HEK293 (cell line): ENCODE measurements around the gene UCP3.
A peak's percentile ranks its signal among the peaks of the same experiment; 100 is the strongest.

Source experiments
- CTCF ChIA-PET: fragments of 350-600 bp; formaldehyde crosslinking; extraction: SDS; loops from one replicate; lab custom pipeline; 2021; ENCODE audit warnings: antibody characterized with exemption; lab: Yijun Ruan, JAX
- POLR2A ChIA-PET: fragments of 300-600 bp; formaldehyde crosslinking; extraction: SDS; loops from one replicate; lab custom pipeline; 2020; ENCODE audit warnings: antibody characterized with exemption, inconsistent platforms; lab: Yijun Ruan, JAX
- H3K27ac ChIP-seq: fragments of 200-500 bp; sonication (Bioruptor generic); 2 replicates; pipeline ENCODE4 v1.5.1; 2014; ENCODE audit warnings: low read depth, low read length, control low read depth, inconsistent platforms; ENCODE audit errors: extremely low read depth
- H3K36me3 ChIP-seq, 2 experiments: fragments of 200-500 bp in 1 of 2; sonication (Bioruptor generic) in 1 of 2; 1 replicate in 1 of 2; 2 replicates in 1 of 2; pipeline ENCODE4 v1.5.1; 2014 to 2017; ENCODE audit warnings: inconsistent platforms in 2 of 2, low read length in 2 of 2; ENCODE audit not compliant: control insufficient read depth in 2 of 2, insufficient read depth in 1 of 2
- H3K4me1 ChIP-seq: fragments of 200-500 bp; sonication (Bioruptor generic); 2 replicates; pipeline ENCODE4 v1.5.1; 2014; ENCODE audit warnings: mild to moderate bottlenecking, low read length, inconsistent platforms; ENCODE audit not compliant: control insufficient read depth, insufficient read depth
- H3K4me3 ChIP-seq: 2 replicates; pipeline ENCODE4 v1.5.1; 2011; ENCODE audit warnings: low read depth, mild to moderate bottlenecking, control low read depth, low read length, moderate library complexity
- H3K9me3 ChIP-seq: fragments of 200-500 bp; sonication (Bioruptor generic); 2 replicates; pipeline ENCODE4 v1.5.1; 2014; ENCODE audit warnings: low read depth, low read length, inconsistent platforms; ENCODE audit not compliant: control insufficient read depth, insufficient read depth
- EGR2 ChIP-seq: fragments of 450-650 bp; formaldehyde crosslinking; IDR thresholded peaks from 2 replicates; pipeline ENCODE4 v1.5.1; 2016; ENCODE audit warnings: low read depth, missing biosample characterization, missing genetic modification characterization
- HIC1 ChIP-seq: fragments of 450-650 bp; formaldehyde crosslinking; IDR thresholded peaks from 2 replicates; pipeline ENCODE4 v1.5.1; 2016; ENCODE audit warnings: missing biosample characterization, missing genetic modification characterization
- MYNN ChIP-seq: fragments of 450-650 bp; formaldehyde crosslinking; IDR thresholded peaks from 2 replicates; pipeline ENCODE4 v1.5.1; 2016; ENCODE audit warnings: missing biosample characterization, missing genetic modification characterization, borderline replicate concordance
- OSR2 ChIP-seq: fragments of 450-650 bp; formaldehyde crosslinking; IDR thresholded peaks from 2 replicates; pipeline ENCODE4 v1.5.1; 2016; ENCODE audit warnings: missing biosample characterization, missing genetic modification characterization
- PRDM10 ChIP-seq: fragments of 450-650 bp; formaldehyde crosslinking; IDR thresholded peaks from 2 replicates; pipeline ENCODE4 v1.5.1; 2016; ENCODE audit warnings: missing biosample characterization, missing genetic modification characterization
- SP7 ChIP-seq: fragments of 450-650 bp; formaldehyde crosslinking; IDR thresholded peaks from 2 replicates; pipeline ENCODE4 v1.5.1; 2016; ENCODE audit warnings: missing biosample characterization, missing genetic modification characterization
- ZEB2 ChIP-seq: fragments of 450-650 bp; formaldehyde crosslinking; IDR thresholded peaks from 2 replicates; pipeline ENCODE4 v1.5.1; 2016; ENCODE audit warnings: missing biosample characterization, missing genetic modification characterization
- ZFP41 ChIP-seq: fragments of 450-650 bp; formaldehyde crosslinking; IDR thresholded peaks from 2 replicates; pipeline ENCODE4 v1.5.1; 2016; ENCODE audit warnings: missing biosample characterization, missing genetic modification characterization, borderline replicate concordance
- ZIC2 ChIP-seq: fragments of 450-650 bp; formaldehyde crosslinking; IDR thresholded peaks from 2 replicates; pipeline ENCODE4 v1.5.1; 2016; ENCODE audit warnings: missing biosample characterization, missing genetic modification characterization
- ZNF114 ChIP-seq: fragments of 450-650 bp; formaldehyde crosslinking; IDR thresholded peaks from 2 replicates; pipeline ENCODE4 v1.5.0; 2017; ENCODE audit warnings: missing biosample characterization, missing genetic modification characterization
- ZNF132 ChIP-seq: fragments of 450-650 bp; formaldehyde crosslinking; IDR thresholded peaks from 2 replicates; pipeline ENCODE4 v1.5.1; 2017; ENCODE audit warnings: missing biosample characterization, missing genetic modification characterization, borderline replicate concordance
- ZNF366 ChIP-seq: fragments of 450-650 bp; formaldehyde crosslinking; conservative IDR thresholded peaks from 2 replicates; pipeline ENCODE4 v1.5.1; 2016; ENCODE audit warnings: missing biosample characterization, missing genetic modification characterization
- ZNF518A ChIP-seq: fragments of 450-650 bp; formaldehyde crosslinking; conservative IDR thresholded peaks from 2 replicates; pipeline ENCODE4 v1.5.1; 2016; ENCODE audit warnings: low read depth, missing biosample characterization, missing genetic modification characterization
- ZNF791 ChIP-seq: fragments of 450-650 bp; formaldehyde crosslinking; IDR thresholded peaks from 2 replicates; pipeline ENCODE4 v1.5.1; 2016; ENCODE audit warnings: missing biosample characterization, missing genetic modification characterization

UCP3 gene

GRCh38 chr11:73969991-73970800 is 38.7 kb downstream of the UCP3 start (continued):
- TF ChIP-seq ZNF518A = no peak
- no peak for TF ChIP-seq ZNF366
- no peak for TF ChIP-seq ZNF791
- no peak for TF ChIP-seq ZFP41
- TF ChIP-seq HIC1 = no peak
- 0 out of 2 replicates have a peak, but pooled peaks have one; percentile 17 for TF ChIP-seq EGR2 (tag by site-specific recombination)

- TF ChIP-seq ZEB2 (no peak), ZNF114 (no peak), SP7 (tag by site-specific recombination) (no peak), ZIC2 (no peak), OSR2 (tag by site-specific recombination) (no peak), PRDM10 (no peak), MYNN (tag by site-specific recombination) (no peak), ZNF132 (tag by site-specific recombination) (no peak)
- H3K4me3 ChIP-seq = no peak overlapping the region
- H3K9me3 ChIP-seq = no peaks in the 10 kb centered on the region
- POLR2A ChIA-PET = interaction anchor here (2.8 kb wide), 1 partner anchor 11 kb away, joined by 12 read pairs; no protein-coding TSS in a partner anchor
- H3K27ac ChIP-seq = no peak overlapping the region
- no peaks in the 10 kb centered on the region for H3K4me1 ChIP-seq
- H3K36me3 ChIP-seq = peaks cover 0 to 4% of the 10 kb centered on the region in 2 experiments; a peak in 1 of 3 replicates
- CTCF ChIA-PET = no interaction called here
Observed at GRCh38 chr11:73969091-73969490, 39.8 kb downstream of the UCP3 start.
